ENCODE measurements around the gene ZNF837. TPM values are rescaled to one million over a fixed set of nuclear protein-coding genes. Genes with fewer than 3 reads are reported as not detected.
A peak's percentile ranks its signal among the peaks of the same experiment; 100 is the strongest.

ZNF837 gene
- total and polyA plus RNA-seq, 2 of the 13 experiments (the other 11 are each of a cell fraction or from before 2014, with no cell fraction given): 0.29 to 1.3 TPM

DNA sequence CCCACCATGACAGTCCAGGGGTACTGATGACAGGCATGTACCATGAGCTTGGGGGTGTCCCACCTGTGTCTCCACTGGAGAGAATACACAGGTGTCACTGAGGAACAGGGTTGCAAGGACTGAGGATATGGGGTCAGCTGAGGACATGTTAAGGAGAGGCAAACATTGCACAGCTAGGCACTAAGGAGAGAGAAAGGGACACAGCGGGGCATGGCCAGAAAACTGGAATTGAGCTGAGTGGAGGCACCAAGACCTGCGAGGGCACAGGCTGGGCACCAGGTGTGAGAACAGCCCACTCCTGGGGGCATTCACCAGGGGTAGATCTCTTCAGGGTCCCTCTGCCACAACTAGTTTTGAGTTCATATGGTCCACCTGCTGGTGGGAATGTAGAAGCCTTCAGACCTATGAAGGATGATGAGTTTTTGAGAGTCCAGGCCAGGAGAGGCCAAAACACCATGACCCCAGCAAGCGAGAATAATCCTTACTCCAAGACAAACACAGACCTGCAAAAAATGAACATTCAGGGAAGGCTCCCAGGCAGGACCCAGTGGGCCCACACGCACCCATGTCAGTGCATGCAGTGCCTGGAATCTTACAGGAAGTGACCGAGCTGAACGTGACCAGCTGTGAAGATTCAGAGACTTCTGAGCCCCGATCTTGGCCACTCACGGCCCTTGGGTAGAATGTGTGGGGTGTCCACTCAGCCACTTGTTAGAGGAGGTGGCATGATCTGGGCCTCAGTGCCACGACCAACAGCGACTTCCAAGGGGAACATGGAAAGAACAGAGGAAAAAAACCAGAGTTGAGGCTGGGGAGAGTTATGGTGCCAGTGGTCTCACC is 26.2 kb upstream of the ZNF837 start (continued):
- TF ChIP-seq ZNF776 (CRISPR knock-in tag; IDR thresholded peaks at IDR 0.05) (no peak), ZBTB42 (CRISPR knock-in tag; IDR thresholded peaks at IDR 0.05) (no peak), HMG20B (CRISPR knock-in tag; conservative IDR thresholded peaks at IDR 0.05) (no peak), ZNF615 (CRISPR knock-in tag; IDR thresholded peaks at IDR 0.05; ENCODE audit: borderline replicate concordance) (no peak), YEATS2 (CRISPR knock-in tag; IDR thresholded peaks at IDR 0.05; ENCODE audit: borderline replicate concordance) (no peak), NFKBIZ (CRISPR knock-in tag; IDR thresholded peaks at IDR 0.05) (no peak), RBAK (CRISPR knock-in tag; IDR thresholded peaks at IDR 0.05) (no peak), SOX5 (CRISPR knock-in tag; IDR thresholded peaks at IDR 0.05; ENCODE audit: borderline replicate concordance) (no peak), ZBTB21 (CRISPR knock-in tag; IDR thresholded peaks at IDR 0.05) (no peak), ZNF337 (CRISPR knock-in tag; IDR thresholded peaks at IDR 0.05; ENCODE audit: borderline replicate concordance, low read depth) (no peak), PITX1 (CRISPR knock-in tag; IDR thresholded peaks at IDR 0.05) (0 out of 2 replicates have a peak, but pooled peaks have one; percentile 41), FOSL2 (CRISPR knock-in tag; IDR thresholded peaks at IDR 0.05) (no peak), ZNF329 (CRISPR knock-in tag; IDR thresholded peaks at IDR 0.05; ENCODE audit: low read depth) (no peak), BRD4 (CRISPR knock-in tag; IDR thresholded peaks at IDR 0.05) (no peak), KDM5B (CRISPR knock-in tag; IDR thresholded peaks at IDR 0.05; ENCODE audit: borderline replicate concordance) (0 out of 2 replicates have a peak, but pooled peaks have one; percentile 30), HNRNPK (IDR thresholded peaks at IDR 0.05; ENCODE audit: low read depth, low read length, poor library complexity, severe bottlenecking) (no peak), JUN (CRISPR knock-in tag; IDR thresholded peaks at IDR 0.05) (no peak), KLF9 (CRISPR knock-in tag; IDR thresholded peaks at IDR 0.05; ENCODE audit: low read depth) (no peak), ZNF121 (CRISPR knock-in tag; IDR thresholded peaks at IDR 0.05) (no peak), TEAD2 (CRISPR knock-in tag; IDR thresholded peaks at IDR 0.05) (no peak), PAWR (CRISPR knock-in tag; IDR thresholded peaks at IDR 0.05; ENCODE audit: borderline replicate concordance) (0 out of 2 replicates have a peak, but pooled peaks have one; percentile 37), ZNF124 (CRISPR knock-in tag; IDR thresholded peaks at IDR 0.05) (no peak), ZNF780A (CRISPR knock-in tag; IDR thresholded peaks at IDR 0.05) (no peak), RXRA (CRISPR knock-in tag; IDR thresholded peaks at IDR 0.05) (peak; percentile 54), ZBTB20 (CRISPR knock-in tag; IDR thresholded peaks at IDR 0.05; ENCODE audit: borderline replicate concordance, low read depth) (no peak), JARID2 (CRISPR knock-in tag; IDR thresholded peaks at IDR 0.05; ENCODE audit: insufficient replicate concordance) (no peak)
- TF ChIP-seq, protein P1, sequence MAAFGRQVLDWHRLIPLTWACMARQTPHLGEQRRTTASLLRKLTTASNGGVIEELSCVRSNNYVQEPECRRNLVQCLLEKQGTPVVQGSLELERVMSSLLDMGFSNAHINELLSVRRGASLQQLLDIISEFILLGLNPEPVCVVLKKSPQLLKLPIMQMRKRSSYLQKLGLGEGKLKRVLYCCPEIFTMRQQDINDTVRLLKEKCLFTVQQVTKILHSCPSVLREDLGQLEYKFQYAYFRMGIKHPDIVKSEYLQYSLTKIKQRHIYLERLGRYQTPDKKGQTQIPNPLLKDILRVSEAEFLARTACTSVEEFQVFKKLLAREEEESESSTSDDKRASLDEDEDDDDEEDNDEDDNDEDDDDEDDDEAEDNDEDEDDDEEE (CRISPR knock-in tag; IDR thresholded peaks at IDR 0.05): no peak
- TF ChIP-seq, protein P2, sequence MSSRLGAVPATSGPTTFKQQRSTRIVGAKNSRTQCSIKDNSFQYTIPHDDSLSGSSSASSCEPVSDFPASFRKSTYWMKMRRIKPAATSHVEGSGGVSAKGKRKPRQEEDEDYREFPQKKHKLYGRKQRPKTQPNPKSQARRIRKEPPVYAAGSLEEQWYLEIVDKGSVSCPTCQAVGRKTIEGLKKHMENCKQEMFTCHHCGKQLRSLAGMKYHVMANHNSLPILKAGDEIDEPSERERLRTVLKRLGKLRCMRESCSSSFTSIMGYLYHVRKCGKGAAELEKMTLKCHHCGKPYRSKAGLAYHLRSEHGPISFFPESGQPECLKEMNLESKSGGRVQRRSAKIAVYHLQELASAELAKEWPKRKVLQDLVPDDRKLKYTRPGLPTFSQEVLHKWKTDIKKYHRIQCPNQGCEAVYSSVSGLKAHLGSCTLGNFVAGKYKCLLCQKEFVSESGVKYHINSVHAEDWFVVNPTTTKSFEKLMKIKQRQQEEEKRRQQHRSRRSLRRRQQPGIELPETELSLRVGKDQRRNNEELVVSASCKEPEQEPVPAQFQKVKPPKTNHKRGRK (CRISPR knock-in tag; IDR thresholded peaks at IDR 0.05): no peak
- TF ChIP-seq, protein P3, sequence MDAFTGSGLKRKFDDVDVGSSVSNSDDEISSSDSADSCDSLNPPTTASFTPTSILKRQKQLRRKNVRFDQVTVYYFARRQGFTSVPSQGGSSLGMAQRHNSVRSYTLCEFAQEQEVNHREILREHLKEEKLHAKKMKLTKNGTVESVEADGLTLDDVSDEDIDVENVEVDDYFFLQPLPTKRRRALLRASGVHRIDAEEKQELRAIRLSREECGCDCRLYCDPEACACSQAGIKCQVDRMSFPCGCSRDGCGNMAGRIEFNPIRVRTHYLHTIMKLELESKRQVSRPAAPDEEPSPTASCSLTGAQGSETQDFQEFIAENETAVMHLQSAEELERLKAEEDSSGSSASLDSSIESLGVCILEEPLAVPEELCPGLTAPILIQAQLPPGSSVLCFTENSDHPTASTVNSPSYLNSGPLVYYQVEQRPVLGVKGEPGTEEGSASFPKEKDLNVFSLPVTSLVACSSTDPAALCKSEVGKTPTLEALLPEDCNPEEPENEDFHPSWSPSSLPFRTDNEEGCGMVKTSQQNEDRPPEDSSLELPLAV (CRISPR knock-in tag; conservative IDR thresholded peaks at IDR 0.05; ENCODE audit: low read depth): no peak; the same call in 1 of the 2 replicates
